Type B pancreatic cell (in vitro differentiated cells): ENCODE results near the gene PLGRKT. TPM values are rescaled to one million over a fixed set of nuclear protein-coding genes. Genes with fewer than 3 reads are reported as not detected.

Experiments
- DNase-seq: peaks from one replicate; pipeline ENCODE4 v3.0.0; 2021; ENCODE audit warnings: mixed read lengths; ENCODE audit not compliant: unreplicated experiment; ENCODE audit errors: extremely low spot score
- H3K27ac Mint-ChIP-seq: 2 replicates; pipeline ENCODE4 v1.8.0; 2021; ENCODE audit warnings: mild to moderate bottlenecking, mixed read lengths
- H3K27me3 Mint-ChIP-seq: 2 replicates; pipeline ENCODE4 v1.8.0; 2021; ENCODE audit warnings: mixed read lengths
- H3K36me3 Mint-ChIP-seq: 2 replicates; pipeline ENCODE4 v1.8.0; 2021; ENCODE audit warnings: mixed read lengths
- H3K4me1 Mint-ChIP-seq: one replicate; pipeline ENCODE4 v1.8.0; 2021; ENCODE audit warnings: mixed read lengths; ENCODE audit not compliant: unreplicated experiment
- H3K4me3 Mint-ChIP-seq: 2 replicates; pipeline ENCODE4 v1.8.0; 2021; ENCODE audit warnings: mild to moderate bottlenecking, mixed read lengths
- H3K9me3 Mint-ChIP-seq: 2 replicates; pipeline ENCODE4 v1.8.0; 2021; ENCODE audit warnings: mixed read lengths
- long read RNA-seq: library from polyadenylated mRNA; unstranded; transcript quantifications from one replicate; pipeline ENCODE4 v2.0.0, GENCODE V29; 2020
- total RNA-seq: library from RNA; stranded (reverse); gene quantifications from 2 replicates; pipeline ENCODE4 v1.2.1, GENCODE V29; 2021; ENCODE audit warnings: low replicate concordance
- TF ChIP-seq, protein P1 (sequence below): fragments of 200-600 bp; sonication (generic); conservative IDR thresholded peaks from 2 replicates; pipeline ENCODE4 v1.5.0; 2021; ENCODE audit warnings: antibody characterized with exemption, mild to moderate bottlenecking

The PLGRKT gene
- total RNA-seq: 25.6 and 25.9 TPM in 2 replicates
- long read RNA-seq, transcript PLGRKT-201 (6 exons, 932 nt): major isoform, 44 of 51 reads
- long read RNA-seq, partial matches to known transcripts: 0 of 51 reads
- long read RNA-seq, other reads (novel, unspliced or antisense): 7 of 51 reads

DNA sequence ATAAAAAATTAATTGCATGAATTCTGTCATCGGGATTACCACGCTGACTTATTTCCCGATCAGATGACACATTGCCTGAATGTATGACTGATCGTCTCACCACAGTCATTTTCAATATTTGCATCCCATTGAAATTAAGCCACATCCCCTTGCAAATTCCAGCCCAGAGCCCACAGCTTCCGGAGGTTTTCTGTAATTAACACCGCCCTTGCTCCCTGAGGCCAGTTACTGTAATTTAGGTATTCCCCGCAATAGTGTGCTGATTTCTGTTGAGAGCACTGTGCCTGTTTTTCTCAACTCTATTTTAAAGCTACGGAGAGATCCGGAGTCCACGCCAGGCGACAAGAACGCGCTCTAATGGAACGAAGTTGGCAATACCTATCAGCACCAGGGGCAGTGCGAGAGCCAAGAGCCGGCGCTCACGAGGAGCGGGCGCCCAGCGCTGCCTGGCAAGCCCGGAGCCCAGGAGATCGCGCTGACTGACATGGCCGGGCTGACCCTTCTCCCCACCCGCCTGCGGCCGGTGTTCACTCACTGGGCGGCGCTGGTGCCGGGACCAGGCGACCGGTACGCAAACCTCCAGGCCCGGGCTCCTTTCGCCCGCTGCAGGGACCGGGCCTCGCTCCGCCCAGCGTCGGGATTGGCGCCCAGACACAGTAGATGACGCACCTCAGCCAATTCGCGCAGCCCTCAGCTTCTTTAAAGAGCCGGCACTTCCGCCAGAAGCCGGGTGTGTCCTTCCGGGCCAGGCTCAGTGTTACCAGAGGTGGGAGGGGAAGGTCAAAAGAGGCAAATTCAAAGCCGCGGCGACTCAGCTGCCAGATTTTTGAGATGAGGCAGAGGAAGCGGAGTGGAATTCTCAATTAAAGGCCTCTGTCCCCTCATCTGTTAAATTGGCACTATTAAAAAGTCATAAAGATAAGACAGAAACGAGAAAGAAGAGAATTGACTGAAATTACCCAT, at the start of gene PLGRKT:
PLGRKT (minus strand) TSS at position 672 of the 963 bp plus-strand sequence. CDS start 5,948 bp downstream, outside the sequence.
- H3K27me3 Mint-ChIP-seq: no peaks in the 10 kb centered on the region
- peaks cover 20% of the 10 kb centered on the region for H3K4me1 Mint-ChIP-seq
- TF ChIP-seq, protein P1, sequence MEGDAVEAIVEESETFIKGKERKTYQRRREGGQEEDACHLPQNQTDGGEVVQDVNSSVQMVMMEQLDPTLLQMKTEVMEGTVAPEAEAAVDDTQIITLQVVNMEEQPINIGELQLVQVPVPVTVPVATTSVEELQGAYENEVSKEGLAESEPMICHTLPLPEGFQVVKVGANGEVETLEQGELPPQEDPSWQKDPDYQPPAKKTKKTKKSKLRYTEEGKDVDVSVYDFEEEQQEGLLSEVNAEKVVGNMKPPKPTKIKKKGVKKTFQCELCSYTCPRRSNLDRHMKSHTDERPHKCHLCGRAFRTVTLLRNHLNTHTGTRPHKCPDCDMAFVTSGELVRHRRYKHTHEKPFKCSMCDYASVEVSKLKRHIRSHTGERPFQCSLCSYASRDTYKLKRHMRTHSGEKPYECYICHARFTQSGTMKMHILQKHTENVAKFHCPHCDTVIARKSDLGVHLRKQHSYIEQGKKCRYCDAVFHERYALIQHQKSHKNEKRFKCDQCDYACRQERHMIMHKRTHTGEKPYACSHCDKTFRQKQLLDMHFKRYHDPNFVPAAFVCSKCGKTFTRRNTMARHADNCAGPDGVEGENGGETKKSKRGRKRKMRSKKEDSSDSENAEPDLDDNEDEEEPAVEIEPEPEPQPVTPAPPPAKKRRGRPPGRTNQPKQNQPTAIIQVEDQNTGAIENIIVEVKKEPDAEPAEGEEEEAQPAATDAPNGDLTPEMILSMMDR: peak; percentile 49
- H3K9me3 Mint-ChIP-seq: peaks cover 9% of the 10 kb centered on the region
- DNase-seq: peak; percentile 87
- peak within 1 kb of the TSS; percentile 98 for H3K27ac Mint-ChIP-seq
- H3K4me3 Mint-ChIP-seq: peak within 1 kb of the TSS; percentile 98
- H3K36me3 Mint-ChIP-seq: peaks cover 20% of the 10 kb centered on the region

DNA sequence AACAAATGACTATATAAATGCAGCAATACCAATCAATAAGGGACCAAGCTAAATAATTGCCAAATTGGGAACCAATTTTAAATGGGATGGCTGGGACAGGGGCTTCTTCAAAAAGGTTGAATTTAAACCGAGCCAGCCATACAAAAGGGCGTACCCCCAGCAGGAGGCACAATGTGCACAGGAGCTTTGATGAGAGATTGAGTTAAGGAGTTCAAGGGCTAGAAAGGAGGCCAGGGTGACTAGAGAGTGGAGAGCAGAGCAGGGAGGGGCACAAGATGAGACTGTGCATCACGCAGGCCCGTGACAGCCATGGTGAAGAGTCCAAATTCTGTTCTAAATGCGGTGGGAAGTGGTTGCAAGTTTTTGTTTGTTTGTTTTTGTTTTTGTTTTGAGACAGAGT, 49.3 kb upstream of the PLGRKT start:
- DNase-seq: no peak
- Mint-ChIP-seq H3K4me1 (no peaks in the 10 kb centered on the region), H3K36me3 (no peaks in the 10 kb centered on the region), H3K9me3 (no peaks in the 10 kb centered on the region), H3K27me3 (no peaks in the 10 kb centered on the region), H3K4me3 (no peak overlapping the region), H3K27ac (no peak overlapping the region)
- TF ChIP-seq, protein P1: no peak

GRCh38 chr9:5485378-5486085, 47.8 kb upstream of the PLGRKT start:
- Mint-ChIP-seq H3K9me3 (no peaks in the 10 kb centered on the region), H3K4me1 (no peaks in the 10 kb centered on the region), H3K27me3 (no peaks in the 10 kb centered on the region), H3K36me3 (no peaks in the 10 kb centered on the region), H3K4me3 (no peak overlapping the region), H3K27ac (no peak overlapping the region)
- no peak for DNase-seq
- TF ChIP-seq, protein P1: no peak

DNA sequence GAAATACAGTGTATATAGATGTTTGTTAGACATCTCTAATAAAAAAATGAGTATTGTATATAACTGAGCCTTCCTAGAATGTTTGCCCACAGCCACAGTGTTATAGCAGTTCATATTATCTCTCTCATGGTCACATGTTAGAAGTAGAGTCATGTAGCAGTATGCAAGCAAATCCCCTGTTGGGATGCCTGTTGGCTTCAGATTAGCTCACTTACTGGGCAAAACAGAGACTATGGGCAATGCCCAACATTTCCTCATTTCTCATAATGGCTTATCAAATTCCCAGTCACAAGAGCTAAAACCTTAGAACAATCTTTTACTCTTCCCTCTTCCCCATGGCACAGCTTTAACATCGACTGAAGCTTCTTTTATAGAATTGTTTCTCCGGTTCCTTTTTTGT, 45.6 kb upstream of the PLGRKT start:
- Mint-ChIP-seq H3K4me3 (no peak overlapping the region), H3K27ac (no peak overlapping the region), H3K9me3 (no peaks in the 10 kb centered on the region), H3K27me3 (no peaks in the 10 kb centered on the region), H3K4me1 (no peaks in the 10 kb centered on the region), H3K36me3 (no peaks in the 10 kb centered on the region)
- TF ChIP-seq, protein P1: no peak
- DNase-seq: no peak

DNA sequence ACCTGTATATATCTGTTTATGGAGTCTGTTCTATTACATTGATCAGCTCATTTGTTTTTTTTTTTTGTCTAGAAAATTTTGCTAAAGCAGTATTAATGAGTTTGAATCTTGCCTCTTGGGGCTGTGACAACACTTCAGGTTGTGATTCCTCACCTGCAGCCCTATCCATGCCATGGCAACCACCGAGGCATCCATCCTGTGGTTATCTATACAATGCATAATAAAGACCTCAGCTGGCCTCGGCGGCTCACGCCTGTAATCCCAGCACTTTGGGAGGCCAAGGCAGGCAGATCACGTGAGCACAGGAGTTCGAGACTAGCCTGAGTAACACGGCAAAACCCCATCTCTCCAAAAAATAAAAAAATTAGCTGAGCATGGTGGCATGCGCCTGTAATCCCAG, 44.5 kb upstream of the PLGRKT start:
- no peak for DNase-seq
- no peaks in the 10 kb centered on the region for H3K36me3 Mint-ChIP-seq
- no peaks in the 10 kb centered on the region for H3K9me3 Mint-ChIP-seq
- TF ChIP-seq, protein P1: no peak
- no peak overlapping the region for H3K4me3 Mint-ChIP-seq
- no peak overlapping the region for H3K27ac Mint-ChIP-seq
- H3K27me3 Mint-ChIP-seq: no peaks in the 10 kb centered on the region
- no peaks in the 10 kb centered on the region for H3K4me1 Mint-ChIP-seq
